HCT116 (cell line): Measurements from ENCODE around the gene TMEM117.

Experiments used
- ATF3 ChIP-seq: IDR thresholded peaks from 2 replicates; pipeline ENCODE4 v1.6.1; 2012
- CEBPB ChIP-seq: IDR thresholded peaks from 2 replicates; pipeline ENCODE4 v1.6.1; 2012; ENCODE audit warnings: low read depth
- CTCF ChIP-seq, 3 experiments: fragments of 200-600 bp in 1 of 3; sonication (generic) in 1 of 3; IDR thresholded peaks in 2 of 3; conservative IDR thresholded peaks in 1 of 3; 2 replicates each; pipeline ENCODE4 v1.5.1; 2012 to 2017; ENCODE audit warnings: low read depth in 2 of 3, low read length in 2 of 3, antibody characterized with exemption in 1 of 3, borderline replicate concordance in 1 of 3, control low read depth in 1 of 3, mild to moderate bottlenecking in 1 of 3, mixed read lengths in 1 of 3, mixed run types in 1 of 3, moderate library complexity in 1 of 3; ENCODE audit not compliant: insufficient read depth in 1 of 3
- EGR1 ChIP-seq: IDR thresholded peaks from 2 replicates; pipeline ENCODE4 v1.6.1; 2012; ENCODE audit warnings: low read depth
- EZH2 ChIP-seq: fragments of 200-600 bp; sonication (generic); IDR thresholded peaks from 2 replicates; pipeline ENCODE4 v1.6.1; 2017; ENCODE audit warnings: antibody characterized with exemption, mixed run types
- MAX ChIP-seq: IDR thresholded peaks from 2 replicates; pipeline ENCODE4 v1.6.1; 2012
- POLR2A ChIP-seq: IDR thresholded peaks from 2 replicates; pipeline ENCODE4 v1.7.0; 2011; ENCODE audit warnings: borderline replicate concordance; ENCODE audit not compliant: insufficient read depth, insufficient read length; ENCODE audit errors: extremely low read depth
- POLR2AphosphoS5 ChIP-seq: IDR thresholded peaks from 2 replicates; pipeline ENCODE4 v1.6.1; 2011; ENCODE audit warnings: mild to moderate bottlenecking, low read depth, low read length, moderate library complexity
- RAD21 ChIP-seq: IDR thresholded peaks from 2 replicates; pipeline ENCODE4 v1.6.1; 2012; ENCODE audit warnings: low read depth, mild to moderate bottlenecking
- SIN3A ChIP-seq: IDR thresholded peaks from 2 replicates; pipeline ENCODE4 v1.6.1; 2012; ENCODE audit warnings: low read depth
- ZNF274 ChIP-seq: fragments of 200-500 bp; sonication (Bioruptor generic); IDR thresholded peaks from 2 replicates; pipeline ENCODE4 v1.6.1; 2014; ENCODE audit warnings: mild to moderate bottlenecking, low read depth, low read length, inconsistent platforms

- TF ChIP-seq EZH2, result no peak
- TF ChIP-seq POLR2AphosphoS5, result no peak
- TF ChIP-seq CTCF (IDR thresholded peaks at IDR 0.05 in 2 of 3, conservative IDR thresholded peaks at IDR 0.05 in 1 of 3; ENCODE audit: borderline replicate concordance in 1 of 3, insufficient read depth in 1 of 3, low read depth in 2 of 3, low read length in 2 of 3), result no peak
- no peak for TF ChIP-seq RAD21
- no peak for TF ChIP-seq POLR2A
- no peak for TF ChIP-seq CEBPB
- TF ChIP-seq ATF3, result no peak
- no peak for TF ChIP-seq SIN3A
- TF ChIP-seq EGR1, result no peak
- no peak for TF ChIP-seq ZNF274
- TF ChIP-seq MAX, result no peak
Measured at GRCh38 chr12:43942379-43942778, 106.5 kb downstream of the TMEM117 start.
